GM12878 (cell line): Measurements from ENCODE around the gene ENOX1. TPM values are rescaled to one million over a fixed set of nuclear protein-coding genes. Genes with fewer than 3 reads are reported as not detected.

Experiments used
- ATAC-seq: fragments of 200-7000 bp; cut with Tn5 transposase; 3 replicates; pipeline ENCODE4 v1.9.1; 2020; ENCODE audit warnings: mild to moderate bottlenecking, moderate library complexity
- BruUV-seq: library from RNA; stranded (reverse); fragments of 400-500 nt; replicated peaks from 2 replicates; lab custom pipeline; 2021; lab: Mats Ljungman, UMichigan
- CTCF ChIA-PET: fragments of 300-600 bp; sonication (Branson Sonifier 250); formaldehyde crosslinking; extraction: SDS; loops from one replicate; lab custom pipeline; 2021; ENCODE audit warnings: inconsistent platforms; lab: Yijun Ruan, JAX
- POLR2A ChIA-PET: fragments of 350-600 bp; formaldehyde crosslinking; extraction: SDS; loops from one replicate; lab custom pipeline; 2021; ENCODE audit warnings: inconsistent platforms; lab: Charles Lee
- RAD21 ChIA-PET: fragments of 300-600 bp; sonication (Branson Sonifier 250); formaldehyde crosslinking; loops from one replicate; lab custom pipeline; 2023; ENCODE audit warnings: antibody characterized with exemption; ENCODE audit not compliant: unreplicated experiment; lab: Charles Lee
- SMC1A ChIA-PET: fragments of 300-600 bp; sonication (Branson Sonifier 250); formaldehyde crosslinking; loops from one replicate; lab custom pipeline; 2023; ENCODE audit not compliant: unreplicated experiment, uncharacterized antibody; lab: Charles Lee
- DNase-seq: peaks from one replicate; pipeline ENCODE4 v3.0.0-alpha.2; 2011; ENCODE audit warnings: low read depth, low spot score
- FAIRE-seq: peaks from 3 replicates; lab custom pipeline; 2011; peaks lifted over from hg19 to GRCh38; lab: Jason Lieb, UNC
- H2AFZ ChIP-seq: 2 replicates; pipeline ENCODE4 v1.6.0; 2011; ENCODE audit warnings: low read depth, low read length, control low read depth; ENCODE audit not compliant: control insufficient read depth
- H3K27ac ChIP-seq: 2 replicates; pipeline ENCODE4 v1.5.1; 2011; ENCODE audit warnings: control low read depth; ENCODE audit not compliant: control insufficient read depth, insufficient read depth
- H3K27me3 ChIP-seq, 2 experiments: replicated peaks in 1 of 2; 2 replicates each; pipeline versions ENCODE4 v1.6.0 to v1.6.1; 2011; ENCODE audit warnings: low read length in 1 of 2; ENCODE audit not compliant: control insufficient read depth in 2 of 2, insufficient read depth in 2 of 2
- H3K36me3 ChIP-seq, 2 experiments: 2 replicates each; pipeline ENCODE4 v1.5.1; 2011; ENCODE audit warnings: low read length in 1 of 2; ENCODE audit not compliant: control insufficient read depth in 2 of 2, insufficient read depth in 2 of 2
- H3K4me1 ChIP-seq: 2 replicates; pipeline ENCODE4 v1.6.1; 2011; ENCODE audit warnings: mild to moderate bottlenecking, low read length, moderate library complexity, mixed read lengths; ENCODE audit not compliant: control insufficient read depth, insufficient read depth
- H3K4me2 ChIP-seq: 2 replicates; pipeline ENCODE4 v1.6.0; 2011; ENCODE audit warnings: control low read depth; ENCODE audit not compliant: control insufficient read depth, insufficient read depth
- H3K4me3 ChIP-seq: fragments of 200-600 bp; sonication (generic); 2 replicates; pipeline ENCODE4 v1.5.1; 2016
- H3K79me2 ChIP-seq: 2 replicates; pipeline ENCODE4 v1.6.0; 2011; ENCODE audit warnings: low read length; ENCODE audit not compliant: control insufficient read depth, insufficient read depth
- H3K9ac ChIP-seq: 2 replicates; pipeline ENCODE4 v1.8.0; 2011; ENCODE audit warnings: low read length, control low read depth, mixed read lengths; ENCODE audit not compliant: control insufficient read depth, insufficient read depth
- H3K9me3 ChIP-seq: replicated peaks from 3 replicates; pipeline ENCODE4 v1.5.1; 2011; ENCODE audit warnings: mild to moderate bottlenecking, low read length; ENCODE audit not compliant: control insufficient read depth, insufficient read depth
- H4K20me1 ChIP-seq: 2 replicates; pipeline ENCODE4 v1.6.0; 2011; ENCODE audit not compliant: control insufficient read depth, insufficient read depth
- EP300 ChIP-seq, 2 experiments: fragments of 150-350 bp in 1 of 2; IDR thresholded peaks; 2 replicates each; pipeline ENCODE4 v1.6.1; 2011 to 2012; ENCODE audit warnings: low read depth in 2 of 2, low read length in 2 of 2, borderline replicate concordance in 1 of 2, improper control_type of control experiment in 1 of 2, inconsistent platforms in 1 of 2; ENCODE audit not compliant: control insufficient read depth in 1 of 2
- JUNB ChIP-seq: IDR thresholded peaks from 2 replicates; pipeline ENCODE4 v1.6.1; 2016; ENCODE audit warnings: antibody characterized with exemption, mild to moderate bottlenecking
- NR2C2 ChIP-seq: IDR thresholded peaks from 2 replicates; pipeline ENCODE4 v1.6.1; 2011; ENCODE audit warnings: borderline replicate concordance, low read depth; ENCODE audit not compliant: control insufficient read depth, insufficient read length
- POU2F2 ChIP-seq: IDR thresholded peaks from 3 replicates; pipeline ENCODE4 v1.6.1; 2011; ENCODE audit warnings: low read depth, mild to moderate bottlenecking, low read length, borderline replicate concordance
- WGBS: methylation state at CpG from one replicate; pipeline ENCODE4 v1.1.6; 2016; ENCODE audit warnings: low lambda C conversion rate; ENCODE audit not compliant: insufficient replicate concordance, insufficient coverage; ENCODE audit errors: missing lambda C conversion rate; 5-methylcytosine and 5-hydroxymethylcytosine counted together
- in situ Hi-C: fragments of 300-500 bp; cut with MboI; formaldehyde crosslinking; loops from 9 replicates; pipeline ENCODE4 v1.14.3; 2018; ENCODE audit warnings: mixed read lengths
- intact Hi-C: fragments of 100-400 bp; cut with micrococcal nuclease; formaldehyde crosslinking; loops from one replicate; pipeline ENCODE4 v1.14.2; 2022; ENCODE audit not compliant: unreplicated experiment
- polyA plus RNA-seq, 11 experiments: library from polyadenylated mRNA; depleted of rRNA in 4 of 11; unstranded in 6 of 11; stranded (reverse) in 5 of 11; fragments of >200 nt; fragmentation: Nextera tagmentation in 4 of 11; fragmentation: Illumina TruSeq in 1 of 11; extraction: Ambion mirVana in 4 of 11; extraction: Trizol in 1 of 11; gene quantifications; 1 replicate in 1 of 11; 2 replicates in 10 of 11; pipeline versions ENCODE4 v1.2.1 to v1.2.3, GENCODE V29; 2011 to 2016; ENCODE audit warnings: inconsistent platforms in 2 of 11, missing spikeins in 2 of 11, low read depth in 1 of 11
- total RNA-seq, 4 experiments: library from RNA; depleted of rRNA in 3 of 4; stranded (reverse); fragments of >200 nt in 3 of 4; fragmentation: Illumina TruSeq in 1 of 4; extraction: Trizol in 1 of 4; gene quantifications; 2 replicates each; pipeline versions ENCODE4 v1.2.1 to v1.2.3, GENCODE V29; 2013 to 2021
- TF ChIP-seq, protein P1 (sequence below): IDR thresholded peaks from 2 replicates; pipeline ENCODE4 v1.6.1; 2012; ENCODE audit warnings: improper control_type of control experiment, low read depth, low read length; ENCODE audit not compliant: insufficient replicate concordance

Gene ENOX1
- total and polyA plus RNA-seq, 10 of the 15 experiments (the other 5 are each of a cell fraction or from before 2014, with no cell fraction given), result 0.11 to 0.26 (median 0.15) TPM

- Histone ChIP-seq H3K27ac (no peak overlapping the region), H3K4me3 (no peak overlapping the region)
- no peak for FAIRE-seq
Observed at GRCh38 chr13:43647471-43647870, 139.3 kb downstream of the ENOX1 start.

More at GRCh38 chr13:43647471-43647870, 139.3 kb downstream of the ENOX1 start:
- no peak for TF ChIP-seq NR2C2
- TF ChIP-seq, protein P1, sequence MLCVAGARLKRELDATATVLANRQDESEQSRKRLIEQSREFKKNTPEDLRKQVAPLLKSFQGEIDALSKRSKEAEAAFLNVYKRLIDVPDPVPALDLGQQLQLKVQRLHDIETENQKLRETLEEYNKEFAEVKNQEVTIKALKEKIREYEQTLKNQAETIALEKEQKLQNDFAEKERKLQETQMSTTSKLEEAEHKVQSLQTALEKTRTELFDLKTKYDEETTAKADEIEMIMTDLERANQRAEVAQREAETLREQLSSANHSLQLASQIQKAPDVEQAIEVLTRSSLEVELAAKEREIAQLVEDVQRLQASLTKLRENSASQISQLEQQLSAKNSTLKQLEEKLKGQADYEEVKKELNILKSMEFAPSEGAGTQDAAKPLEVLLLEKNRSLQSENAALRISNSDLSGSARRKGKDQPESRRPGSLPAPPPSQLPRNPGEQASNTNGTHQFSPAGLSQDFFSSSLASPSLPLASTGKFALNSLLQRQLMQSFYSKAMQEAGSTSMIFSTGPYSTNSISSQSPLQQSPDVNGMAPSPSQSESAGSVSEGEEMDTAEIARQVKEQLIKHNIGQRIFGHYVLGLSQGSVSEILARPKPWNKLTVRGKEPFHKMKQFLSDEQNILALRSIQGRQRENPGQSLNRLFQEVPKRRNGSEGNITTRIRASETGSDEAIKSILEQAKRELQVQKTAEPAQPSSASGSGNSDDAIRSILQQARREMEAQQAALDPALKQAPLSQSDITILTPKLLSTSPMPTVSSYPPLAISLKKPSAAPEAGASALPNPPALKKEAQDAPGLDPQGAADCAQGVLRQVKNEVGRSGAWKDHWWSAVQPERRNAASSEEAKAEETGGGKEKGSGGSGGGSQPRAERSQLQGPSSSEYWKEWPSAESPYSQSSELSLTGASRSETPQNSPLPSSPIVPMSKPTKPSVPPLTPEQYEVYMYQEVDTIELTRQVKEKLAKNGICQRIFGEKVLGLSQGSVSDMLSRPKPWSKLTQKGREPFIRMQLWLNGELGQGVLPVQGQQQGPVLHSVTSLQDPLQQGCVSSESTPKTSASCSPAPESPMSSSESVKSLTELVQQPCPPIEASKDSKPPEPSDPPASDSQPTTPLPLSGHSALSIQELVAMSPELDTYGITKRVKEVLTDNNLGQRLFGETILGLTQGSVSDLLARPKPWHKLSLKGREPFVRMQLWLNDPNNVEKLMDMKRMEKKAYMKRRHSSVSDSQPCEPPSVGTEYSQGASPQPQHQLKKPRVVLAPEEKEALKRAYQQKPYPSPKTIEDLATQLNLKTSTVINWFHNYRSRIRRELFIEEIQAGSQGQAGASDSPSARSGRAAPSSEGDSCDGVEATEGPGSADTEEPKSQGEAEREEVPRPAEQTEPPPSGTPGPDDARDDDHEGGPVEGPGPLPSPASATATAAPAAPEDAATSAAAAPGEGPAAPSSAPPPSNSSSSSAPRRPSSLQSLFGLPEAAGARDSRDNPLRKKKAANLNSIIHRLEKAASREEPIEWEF, result no peak
- TF ChIP-seq POU2F2, result no peak
- no peak for TF ChIP-seq EP300 (IDR thresholded peaks at IDR 0.05; ENCODE audit: borderline replicate concordance in 1 of 2, control insufficient read depth in 1 of 2, low read depth in 2 of 2, low read length in 2 of 2)
- TF ChIP-seq JUNB, result no peak
- in situ Hi-C loops, result no loop called here
- H3K36me3 ChIP-seq, result no peaks in the 10 kb centered on the region
- no peaks in the 10 kb centered on the region for H3K9me3 ChIP-seq
- H3K79me2 ChIP-seq, result no peaks in the 10 kb centered on the region
- intact Hi-C loops, result no loop called here
- no peaks in the 10 kb centered on the region for H4K20me1 ChIP-seq
- SMC1A ChIA-PET, result no interaction called here
- RAD21 ChIA-PET, result no interaction called here
- H3K27me3 ChIP-seq, result no peaks in the 10 kb centered on the region
- no peak overlapping the region for H3K9ac ChIP-seq
- DNase-seq (no peak), ATAC-seq (no peak)
- no peaks in the 10 kb centered on the region for H3K4me1 ChIP-seq
- BruUV-seq, result no TSS peak
- CTCF ChIA-PET, result no interaction called here
- POLR2A ChIA-PET, result no interaction called here
- no peak overlapping the region for H2AFZ ChIP-seq
- no peak overlapping the region for H3K4me2 ChIP-seq
- WGBS, result 0% methylated on average over 2 of the region's 2 CpGs
